SK-N-SH treated with all-trans-retinoic acid at 6 μM for 48 hours (cell line): ENCODE data around the gene PRR23E.

Experiments
- ATAC-seq: fragments of 200-7000 bp; cut with Tn5 transposase; 3 replicates; pipeline ENCODE4 v1.9.1; 2020; ENCODE audit warnings: mild to moderate bottlenecking, moderate library complexity
- ARNTL ChIP-seq: fragments of 450-650 bp; formaldehyde crosslinking; IDR thresholded peaks from 2 replicates; pipeline ENCODE4 v1.5.0; 2020; ENCODE audit warnings: low read depth, mild to moderate bottlenecking, moderate library complexity, borderline replicate concordance
- CSDC2 ChIP-seq: fragments of 250-450 bp; sonication (Bioruptor Pico); IDR thresholded peaks from 2 replicates; pipeline ENCODE4 v1.5.0; 2020; ENCODE audit warnings: mild to moderate bottlenecking, moderate library complexity
- GLIS3 ChIP-seq: fragments of 250-450 bp; sonication (Bioruptor Pico); IDR thresholded peaks from 2 replicates; pipeline ENCODE4 v1.5.0; 2020; ENCODE audit warnings: mild to moderate bottlenecking, moderate library complexity
- OSR1 ChIP-seq: fragments of 250-450 bp; sonication (Bioruptor Pico); IDR thresholded peaks from 2 replicates; pipeline ENCODE4 v1.8.0; 2022; ENCODE audit warnings: moderate library complexity, mild to moderate bottlenecking, inconsistent platforms
- PPARA ChIP-seq: fragments of 250-450 bp; sonication (Bioruptor Pico); IDR thresholded peaks from 2 replicates; pipeline ENCODE4 v1.5.0; 2020; ENCODE audit warnings: mild to moderate bottlenecking, borderline replicate concordance
- RARB ChIP-seq: fragments of 250-450 bp; sonication (Bioruptor Pico); IDR thresholded peaks from 2 replicates; pipeline ENCODE4 v1.8.0; 2021; ENCODE audit warnings: mild to moderate bottlenecking, moderate library complexity
- SNAI2 ChIP-seq: fragments of 250-450 bp; sonication (Bioruptor Pico); IDR thresholded peaks from 2 replicates; pipeline ENCODE4 v1.5.0; 2020; ENCODE audit warnings: mild to moderate bottlenecking, moderate library complexity
- TCF4 ChIP-seq: fragments of 250-450 bp; sonication (Bioruptor Pico); IDR thresholded peaks from 2 replicates; pipeline ENCODE4 v1.8.0; 2021; ENCODE audit warnings: mild to moderate bottlenecking, moderate library complexity, borderline replicate concordance
- TOX ChIP-seq: fragments of 250-450 bp; sonication (Bioruptor Pico); IDR thresholded peaks from 2 replicates; pipeline ENCODE4 v1.8.0; 2021; ENCODE audit warnings: mild to moderate bottlenecking, moderate library complexity, borderline replicate concordance
- ZC3H10 ChIP-seq: fragments of 250-450 bp; sonication (Bioruptor Pico); IDR thresholded peaks from 2 replicates; pipeline ENCODE4 v1.5.1; 2021; ENCODE audit warnings: mild to moderate bottlenecking, moderate library complexity
- ZNF565 ChIP-seq: fragments of 450-650 bp; formaldehyde crosslinking; conservative IDR thresholded peaks from 2 replicates; pipeline ENCODE4 v1.5.0; 2020; ENCODE audit warnings: low read depth, mild to moderate bottlenecking, moderate library complexity
- ZNF70 ChIP-seq: fragments of 450-650 bp; formaldehyde crosslinking; IDR thresholded peaks from 2 replicates; pipeline ENCODE4 v1.5.0; 2020; ENCODE audit warnings: mild to moderate bottlenecking, moderate library complexity
- ZNF8 ChIP-seq: fragments of 450-650 bp; formaldehyde crosslinking; IDR thresholded peaks from 2 replicates; pipeline ENCODE4 v1.5.0; 2020; ENCODE audit warnings: mild to moderate bottlenecking, moderate library complexity
- TF ChIP-seq, protein P1 (sequence below): fragments of 250-450 bp; sonication (Bioruptor Pico); IDR thresholded peaks from 2 replicates; pipeline ENCODE4 v1.8.0; 2021; ENCODE audit warnings: low read depth, mild to moderate bottlenecking, moderate library complexity, borderline replicate concordance
- TF ChIP-seq, protein P2 (sequence below): fragments of 250-450 bp; sonication (Bioruptor Pico); IDR thresholded peaks from 2 replicates; pipeline ENCODE4 v1.5.0; 2020; ENCODE audit warnings: mild to moderate bottlenecking, moderate library complexity
- TF ChIP-seq, protein P3 (sequence below): fragments of 250-450 bp; sonication (Bioruptor Pico); IDR thresholded peaks from 2 replicates; pipeline ENCODE4 v1.8.0; 2020; ENCODE audit warnings: mild to moderate bottlenecking, moderate library complexity, borderline replicate concordance

Gene PRR23E

DNA sequence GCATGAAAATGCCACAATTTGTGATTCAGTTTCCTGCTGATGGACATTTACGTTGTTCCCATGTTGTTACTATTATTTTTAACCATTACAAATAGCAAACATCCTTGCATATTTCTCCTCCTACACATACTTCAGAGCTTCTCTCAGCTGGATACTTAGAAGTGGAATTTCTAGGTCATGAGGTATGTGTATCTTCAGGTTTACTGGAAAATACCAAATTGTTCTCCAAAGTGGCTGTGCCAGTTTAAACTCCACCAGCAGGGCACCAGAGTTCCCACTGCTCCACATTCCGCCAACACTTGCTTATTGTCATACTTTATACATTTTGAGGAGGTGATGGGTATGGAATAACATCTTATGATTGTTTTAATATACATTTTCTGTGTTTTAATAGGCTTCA, 45.7 kb downstream of the PRR23E start (continued):
- TF ChIP-seq, protein P1, sequence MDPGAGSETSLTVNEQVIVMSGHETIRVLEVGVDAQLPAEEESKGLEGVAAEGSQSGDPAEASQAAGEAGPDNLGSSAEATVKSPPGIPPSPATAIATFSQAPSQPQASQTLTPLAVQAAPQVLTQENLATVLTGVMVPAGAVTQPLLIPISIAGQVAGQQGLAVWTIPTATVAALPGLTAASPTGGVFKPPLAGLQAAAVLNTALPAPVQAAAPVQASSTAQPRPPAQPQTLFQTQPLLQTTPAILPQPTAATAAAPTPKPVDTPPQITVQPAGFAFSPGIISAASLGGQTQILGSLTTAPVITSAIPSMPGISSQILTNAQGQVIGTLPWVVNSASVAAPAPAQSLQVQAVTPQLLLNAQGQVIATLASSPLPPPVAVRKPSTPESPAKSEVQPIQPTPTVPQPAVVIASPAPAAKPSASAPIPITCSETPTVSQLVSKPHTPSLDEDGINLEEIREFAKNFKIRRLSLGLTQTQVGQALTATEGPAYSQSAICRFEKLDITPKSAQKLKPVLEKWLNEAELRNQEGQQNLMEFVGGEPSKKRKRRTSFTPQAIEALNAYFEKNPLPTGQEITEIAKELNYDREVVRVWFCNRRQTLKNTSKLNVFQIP (CRISPR knock-in tag), result no peak
- no peak for TF ChIP-seq RARB (CRISPR knock-in tag)
- TF ChIP-seq, protein P2, sequence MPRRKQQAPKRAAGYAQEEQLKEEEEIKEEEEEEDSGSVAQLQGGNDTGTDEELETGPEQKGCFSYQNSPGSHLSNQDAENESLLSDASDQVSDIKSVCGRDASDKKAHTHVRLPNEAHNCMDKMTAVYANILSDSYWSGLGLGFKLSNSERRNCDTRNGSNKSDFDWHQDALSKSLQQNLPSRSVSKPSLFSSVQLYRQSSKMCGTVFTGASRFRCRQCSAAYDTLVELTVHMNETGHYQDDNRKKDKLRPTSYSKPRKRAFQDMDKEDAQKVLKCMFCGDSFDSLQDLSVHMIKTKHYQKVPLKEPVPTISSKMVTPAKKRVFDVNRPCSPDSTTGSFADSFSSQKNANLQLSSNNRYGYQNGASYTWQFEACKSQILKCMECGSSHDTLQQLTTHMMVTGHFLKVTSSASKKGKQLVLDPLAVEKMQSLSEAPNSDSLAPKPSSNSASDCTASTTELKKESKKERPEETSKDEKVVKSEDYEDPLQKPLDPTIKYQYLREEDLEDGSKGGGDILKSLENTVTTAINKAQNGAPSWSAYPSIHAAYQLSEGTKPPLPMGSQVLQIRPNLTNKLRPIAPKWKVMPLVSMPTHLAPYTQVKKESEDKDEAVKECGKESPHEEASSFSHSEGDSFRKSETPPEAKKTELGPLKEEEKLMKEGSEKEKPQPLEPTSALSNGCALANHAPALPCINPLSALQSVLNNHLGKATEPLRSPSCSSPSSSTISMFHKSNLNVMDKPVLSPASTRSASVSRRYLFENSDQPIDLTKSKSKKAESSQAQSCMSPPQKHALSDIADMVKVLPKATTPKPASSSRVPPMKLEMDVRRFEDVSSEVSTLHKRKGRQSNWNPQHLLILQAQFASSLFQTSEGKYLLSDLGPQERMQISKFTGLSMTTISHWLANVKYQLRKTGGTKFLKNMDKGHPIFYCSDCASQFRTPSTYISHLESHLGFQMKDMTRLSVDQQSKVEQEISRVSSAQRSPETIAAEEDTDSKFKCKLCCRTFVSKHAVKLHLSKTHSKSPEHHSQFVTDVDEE (CRISPR knock-in tag), result no peak
- TF ChIP-seq TOX (CRISPR knock-in tag), result no peak
- no peak for TF ChIP-seq ZNF565 (CRISPR knock-in tag)
- TF ChIP-seq ZNF70 (CRISPR knock-in tag), result no peak
- no peak for TF ChIP-seq SNAI2 (CRISPR knock-in tag)
- no peak for TF ChIP-seq PPARA (CRISPR knock-in tag)

DNA sequence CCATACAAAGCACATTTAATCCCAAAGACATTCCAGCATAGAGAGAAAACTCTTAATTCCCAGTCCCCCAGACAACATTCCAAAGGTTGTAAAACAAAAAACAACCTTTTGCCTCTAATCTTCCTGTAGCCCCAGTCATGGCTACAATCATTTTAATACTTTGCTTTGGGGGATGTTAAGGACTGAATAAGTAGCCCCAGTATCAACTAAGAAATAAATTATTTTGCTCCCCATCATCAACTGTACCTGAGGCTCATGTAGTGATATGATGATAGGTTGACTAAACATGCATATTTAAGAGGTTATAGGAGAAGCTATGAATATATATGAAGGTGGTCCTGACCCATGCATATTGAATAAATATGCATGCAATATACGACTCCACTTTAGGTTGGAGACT, 54.4 kb downstream of the PRR23E start:
- ATAC-seq, result no peak
- TF ChIP-seq PPARA (CRISPR knock-in tag), result no peak
- TF ChIP-seq TCF4 (CRISPR knock-in tag), result no peak
- no peak for TF ChIP-seq ARNTL (CRISPR knock-in tag)
- no peak for TF ChIP-seq SNAI2 (CRISPR knock-in tag)
- TF ChIP-seq RARB (CRISPR knock-in tag), result no peak
- no peak for TF ChIP-seq OSR1 (CRISPR knock-in tag)
- no peak for TF ChIP-seq ZNF8
- TF ChIP-seq, protein P1 (CRISPR knock-in tag), result no peak
- no peak for TF ChIP-seq GLIS3
- no peak for TF ChIP-seq ZNF70 (CRISPR knock-in tag)
- no peak for TF ChIP-seq ZC3H10
- TF ChIP-seq, protein P2 (CRISPR knock-in tag), result no peak
- no peak for TF ChIP-seq TOX (CRISPR knock-in tag)
- TF ChIP-seq, protein P3, sequence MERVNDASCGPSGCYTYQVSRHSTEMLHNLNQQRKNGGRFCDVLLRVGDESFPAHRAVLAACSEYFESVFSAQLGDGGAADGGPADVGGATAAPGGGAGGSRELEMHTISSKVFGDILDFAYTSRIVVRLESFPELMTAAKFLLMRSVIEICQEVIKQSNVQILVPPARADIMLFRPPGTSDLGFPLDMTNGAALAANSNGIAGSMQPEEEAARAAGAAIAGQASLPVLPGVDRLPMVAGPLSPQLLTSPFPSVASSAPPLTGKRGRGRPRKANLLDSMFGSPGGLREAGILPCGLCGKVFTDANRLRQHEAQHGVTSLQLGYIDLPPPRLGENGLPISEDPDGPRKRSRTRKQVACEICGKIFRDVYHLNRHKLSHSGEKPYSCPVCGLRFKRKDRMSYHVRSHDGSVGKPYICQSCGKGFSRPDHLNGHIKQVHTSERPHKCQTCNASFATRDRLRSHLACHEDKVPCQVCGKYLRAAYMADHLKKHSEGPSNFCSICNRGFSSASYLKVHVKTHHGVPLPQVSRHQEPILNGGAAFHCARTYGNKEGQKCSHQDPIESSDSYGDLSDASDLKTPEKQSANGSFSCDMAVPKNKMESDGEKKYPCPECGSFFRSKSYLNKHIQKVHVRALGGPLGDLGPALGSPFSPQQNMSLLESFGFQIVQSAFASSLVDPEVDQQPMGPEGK (CRISPR knock-in tag), result no peak
- no peak for TF ChIP-seq CSDC2 (CRISPR knock-in tag)
- TF ChIP-seq, all 23 proteins: peak for 0
